Fibroblast of lung (primary cell): Measurements from ENCODE around the gene PAK3. TPM values are rescaled to one million over a fixed set of nuclear protein-coding genes. Genes with fewer than 3 reads are reported as not detected.

Experiments
- DNase-seq, 2 donors: peaks; one replicate each; pipeline versions ENCODE4 v3.0.0 to v3.0.0-alpha.2; 2010; ENCODE audit warnings: low read depth in 2 of 2
- H2AFZ ChIP-seq: 2 replicates; pipeline ENCODE4 v1.5.1; 2012; ENCODE audit warnings: low read length, control low read depth, inconsistent platforms
- H3K27ac ChIP-seq: 2 replicates; pipeline ENCODE4 v1.5.1; 2011; ENCODE audit warnings: low read length, control low read depth; ENCODE audit not compliant: insufficient read depth
- H3K27me3 ChIP-seq: 2 replicates; pipeline ENCODE4 v1.5.1; 2011; ENCODE audit warnings: mild to moderate bottlenecking, low read length; ENCODE audit not compliant: control insufficient read depth, insufficient read depth
- H3K36me3 ChIP-seq: 2 replicates; pipeline ENCODE4 v1.5.1; 2011; ENCODE audit warnings: low read length; ENCODE audit not compliant: control insufficient read depth, insufficient read depth
- H3K4me1 ChIP-seq: 2 replicates; pipeline ENCODE4 v1.5.1; 2011; ENCODE audit warnings: low read length; ENCODE audit not compliant: control insufficient read depth, insufficient read depth; ENCODE audit errors: extremely low read depth
- H3K4me2 ChIP-seq: 2 replicates; pipeline ENCODE4 v1.5.1; 2011; ENCODE audit warnings: low read length, control low read depth; ENCODE audit not compliant: insufficient read depth; ENCODE audit errors: extremely low read depth
- H3K4me3 ChIP-seq, 4 experiments: fragments of 200-600 bp in 1 of 4; sonication (generic) in 1 of 4; replicated peaks in 1 of 4; 2 replicates each; pipeline ENCODE4 v1.5.1; 2011 to 2016; ENCODE audit warnings: low read length in 4 of 4, low read depth in 3 of 4, mild to moderate bottlenecking in 3 of 4, control low read depth in 2 of 4, inconsistent platforms in 1 of 4, mixed read lengths in 1 of 4; ENCODE audit not compliant: insufficient read depth in 1 of 4; ENCODE audit errors: control extremely low read depth in 1 of 4
- H3K79me2 ChIP-seq: 2 replicates; pipeline ENCODE4 v1.5.1; 2012; ENCODE audit warnings: mild to moderate bottlenecking, low read length, inconsistent platforms; ENCODE audit not compliant: control insufficient read depth, insufficient read depth
- H3K9ac ChIP-seq: 2 replicates; pipeline ENCODE4 v1.5.1; 2011; ENCODE audit warnings: mild to moderate bottlenecking, low read length, control low read depth; ENCODE audit not compliant: insufficient read depth
- H3K9me3 ChIP-seq: 2 replicates; pipeline ENCODE4 v1.5.1; 2012; ENCODE audit warnings: low read depth, low read length; ENCODE audit not compliant: control insufficient read depth, insufficient read depth
- H4K20me1 ChIP-seq: 2 replicates; pipeline ENCODE4 v1.5.1; 2011; ENCODE audit warnings: low read length; ENCODE audit not compliant: control insufficient read depth, insufficient read depth; ENCODE audit errors: extremely low read depth
- CTCF ChIP-seq, 2 donors: IDR thresholded peaks in 1 of 2; conservative IDR thresholded peaks in 1 of 2; 1 replicate in 1 of 2; 2 replicates in 1 of 2; pipeline ENCODE4 v1.5.1; 2011 to 2012; ENCODE audit warnings: low read length in 2 of 2, control low read depth in 1 of 2, inconsistent platforms in 1 of 2, low read depth in 1 of 2, mild to moderate bottlenecking in 1 of 2
- EZH2 ChIP-seq: IDR thresholded peaks from 2 replicates; pipeline ENCODE4 v1.5.1; 2012; ENCODE audit warnings: low read length, control low read depth, mild to moderate bottlenecking; ENCODE audit errors: missing control alignments
- polyA plus RNA-seq, 2 donors: library from polyadenylated mRNA; depleted of rRNA in 1 of 2; stranded (reverse) in 1 of 2; unstranded in 1 of 2; fragments of >200 nt; gene quantifications; 2 replicates each; pipeline ENCODE4 v1.2.1, GENCODE V29; 2011 to 2012; ENCODE audit warnings: missing spikeins in 1 of 2
- total RNA-seq: library from RNA; depleted of rRNA; stranded (reverse); fragments of >200 nt; gene quantifications from 2 replicates; pipeline ENCODE4 v1.2.1, GENCODE V29; 2014

Gene PAK3
- total and polyA plus RNA-seq, 2 donors (not counting 1 experiment from before 2014, with no cell fraction given), result 0.19 to 2.0 TPM

- no peak overlapping the region for H3K9ac ChIP-seq
- H4K20me1 ChIP-seq, result no peaks in the 10 kb centered on the region
- no peaks in the 10 kb centered on the region for H3K36me3 ChIP-seq
- H3K4me1 ChIP-seq, result no peaks in the 10 kb centered on the region
- peak; percentile 18 to 23 for DNase-seq
- H3K27me3 ChIP-seq, result no peaks in the 10 kb centered on the region
- H3K27ac ChIP-seq, result no peak overlapping the region
- no peaks in the 10 kb centered on the region for H3K79me2 ChIP-seq
- H3K4me3 ChIP-seq, result no peak overlapping the region
- TF ChIP-seq CTCF (conservative IDR thresholded peaks at IDR 0.05 in 1 of 2, IDR thresholded peaks at IDR 0.05 in 1 of 2; ENCODE audit: low read depth in 1 of 2, low read length in 2 of 2) (peak; percentile 31 to 37), EZH2 (no peak)
- no peak overlapping the region for H3K4me2 ChIP-seq
- H2AFZ ChIP-seq, result no peak overlapping the region
- H3K9me3 ChIP-seq, result no peaks in the 10 kb centered on the region
Observed at GRCh38 chrX:111100191-111100590, 4.2 kb downstream of the PAK3 start.

GRCh38 chrX:111101580-111101979 is 5.6 kb downstream of the PAK3 start:
- H3K4me3 ChIP-seq, result no peak overlapping the region
- no peak for TF ChIP-seq CTCF (conservative IDR thresholded peaks at IDR 0.05 in 1 of 2, IDR thresholded peaks at IDR 0.05 in 1 of 2; ENCODE audit: low read depth in 1 of 2, low read length in 2 of 2)
- no peak for TF ChIP-seq EZH2
- no peaks in the 10 kb centered on the region for H3K79me2 ChIP-seq
- H3K9me3 ChIP-seq, result no peaks in the 10 kb centered on the region
- H3K9ac ChIP-seq, result no peak overlapping the region
- H3K4me1 ChIP-seq, result no peaks in the 10 kb centered on the region
- DNase-seq, result peak in 1 of 2 donors; percentile 6
- no peaks in the 10 kb centered on the region for H3K36me3 ChIP-seq
- H4K20me1 ChIP-seq, result no peaks in the 10 kb centered on the region
- H3K4me2 ChIP-seq, result no peak overlapping the region
- no peaks in the 10 kb centered on the region for H3K27me3 ChIP-seq
- no peak overlapping the region for H3K27ac ChIP-seq
- no peak overlapping the region for H2AFZ ChIP-seq

GRCh38 chrX:111102636-111103035 is 6.6 kb downstream of the PAK3 start:
- H3K79me2 ChIP-seq, result no peaks in the 10 kb centered on the region
- H4K20me1 ChIP-seq, result no peaks in the 10 kb centered on the region
- no peaks in the 10 kb centered on the region for H3K27me3 ChIP-seq
- H3K4me2 ChIP-seq, result no peak overlapping the region
- TF ChIP-seq EZH2 (no peak), CTCF (conservative IDR thresholded peaks at IDR 0.05 in 1 of 2, IDR thresholded peaks at IDR 0.05 in 1 of 2; ENCODE audit: low read depth in 1 of 2, low read length in 2 of 2) (no peak)
- H2AFZ ChIP-seq, result no peak overlapping the region
- no peak overlapping the region for H3K9ac ChIP-seq
- no peak overlapping the region for H3K4me3 ChIP-seq
- no peak for DNase-seq
- H3K27ac ChIP-seq, result no peak overlapping the region
- H3K9me3 ChIP-seq, result no peaks in the 10 kb centered on the region
- no peaks in the 10 kb centered on the region for H3K4me1 ChIP-seq
- H3K36me3 ChIP-seq, result no peaks in the 10 kb centered on the region
